GM12864 (cell line): ENCODE data around the gene CD47.

Experiments
- DNase-seq: peaks from one replicate; pipeline ENCODE4 v3.0.0-alpha.2; 2011; ENCODE audit warnings: low read depth
- H3K4me3 ChIP-seq: 2 replicates; pipeline ENCODE4 v1.5.1; 2011; ENCODE audit warnings: mild to moderate bottlenecking, low read depth, low read length, control low read depth
- CTCF ChIP-seq: IDR thresholded peaks from 2 replicates; pipeline ENCODE4 v1.5.1; 2011; ENCODE audit warnings: low read depth, mild to moderate bottlenecking, moderate library complexity, low read length, control low read depth, inconsistent platforms; ENCODE audit errors: missing control alignments

The CD47 gene

GRCh38 chr3:108021533-108021932, 69.3 kb downstream of the CD47 start:
- TF ChIP-seq CTCF, result no peak
- H3K4me3 ChIP-seq, result no peak overlapping the region
- DNase-seq, result no peak

GRCh38 chr3:108021131-108021530, 69.7 kb downstream of the CD47 start:
- no peak for DNase-seq
- no peak for TF ChIP-seq CTCF
- no peak overlapping the region for H3K4me3 ChIP-seq

DNA sequence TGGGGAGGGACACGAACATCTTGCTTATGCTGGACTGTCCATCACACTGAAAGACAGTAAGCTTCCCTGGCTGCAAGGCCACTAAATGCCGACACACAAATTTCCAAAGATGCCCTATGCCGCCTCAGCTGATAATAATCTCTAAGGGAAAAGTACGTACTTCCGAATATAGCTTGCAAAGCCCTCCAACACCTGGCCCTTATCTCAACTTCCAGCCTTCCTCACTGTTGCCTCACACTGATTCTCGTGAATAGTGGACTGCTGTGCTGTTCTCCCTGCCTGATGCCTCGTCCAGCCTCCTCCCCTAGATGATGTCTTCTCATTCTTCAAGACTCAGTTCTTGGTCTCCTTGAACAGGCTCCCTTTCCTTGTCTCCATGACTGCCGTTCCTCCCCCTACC, 72.3 kb downstream of the CD47 start:
- no peak for TF ChIP-seq CTCF
- no peak overlapping the region for H3K4me3 ChIP-seq
- DNase-seq, result no peak

- no peak for TF ChIP-seq CTCF
- DNase-seq, result no peak
- no peak overlapping the region for H3K4me3 ChIP-seq
These were observed 73.2 kb downstream of the CD47 start for GRCh38 chr3:108017587-108017986.

DNA sequence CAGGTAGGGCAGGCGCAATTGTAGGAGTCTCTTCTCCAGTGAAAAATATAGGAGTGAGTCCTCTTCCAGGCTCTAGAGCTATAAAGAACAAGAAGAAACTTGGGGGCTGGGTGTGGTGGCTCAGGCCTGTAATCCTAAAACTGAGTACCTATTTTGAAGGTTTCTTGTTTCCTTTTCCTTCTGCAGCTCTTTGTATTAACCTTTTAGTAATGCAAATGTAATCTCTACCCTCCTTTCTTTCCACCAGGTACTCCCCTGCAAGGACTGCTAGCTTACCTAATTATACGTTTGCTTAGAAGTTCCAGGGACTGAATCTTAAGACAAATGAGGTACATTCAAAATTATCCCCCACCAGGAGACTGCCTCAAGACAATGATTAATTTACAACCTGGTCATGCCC, 75.9 kb downstream of the CD47 start:
- no peak for TF ChIP-seq CTCF

DNA sequence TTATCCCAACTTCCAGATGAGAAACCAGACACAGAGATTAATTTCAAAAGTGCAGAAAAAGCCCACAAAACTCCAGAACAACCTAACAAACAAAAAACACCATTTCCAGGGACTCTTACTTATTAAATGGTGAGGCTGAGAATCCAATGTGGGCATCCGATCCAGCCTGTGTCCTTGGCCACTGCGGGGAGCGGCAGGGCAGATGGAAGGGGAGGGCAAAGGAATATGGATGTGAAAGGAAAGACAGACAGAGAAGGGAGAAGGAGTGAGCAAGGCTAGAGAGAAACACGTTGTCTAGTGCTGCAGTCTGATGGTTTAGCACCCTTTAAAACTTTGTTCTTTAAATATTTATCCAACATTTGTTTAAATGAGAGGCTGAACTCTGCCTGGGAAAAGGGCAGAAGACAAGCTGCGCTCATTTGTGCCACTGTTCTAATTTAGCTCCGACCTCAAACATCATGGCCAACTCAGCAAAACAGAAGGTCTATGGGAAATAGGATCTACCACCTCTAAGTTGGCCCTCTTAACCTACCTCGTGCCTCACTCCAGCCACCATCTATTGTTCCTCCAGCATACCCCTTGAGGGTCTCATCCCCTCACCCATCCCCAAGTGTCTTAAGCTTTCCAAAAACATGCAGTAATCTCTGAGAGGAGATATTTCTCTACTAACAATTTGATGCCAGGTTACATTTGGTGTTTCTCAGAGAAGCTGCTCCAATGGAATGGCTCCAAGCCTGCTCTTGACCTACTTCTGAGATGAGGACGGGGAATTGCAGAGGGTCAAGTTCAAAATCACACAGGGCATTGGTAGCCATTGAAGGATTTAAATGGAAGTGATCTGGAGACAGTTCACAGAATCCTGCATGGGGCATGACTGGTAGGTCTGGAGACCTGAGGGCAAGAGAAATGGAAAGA, 77.4 kb downstream of the CD47 start:
- no peak for DNase-seq
- no peak overlapping the region for H3K4me3 ChIP-seq
- no peak for TF ChIP-seq CTCF

More for the DNA sequence above, 75.9 kb downstream of the CD47 start:
- H3K4me3 ChIP-seq, result no peak overlapping the region
- DNase-seq, result no peak

GRCh38 chr3:108012304-108012703, 78.5 kb downstream of the CD47 start:
- H3K4me3 ChIP-seq, result no peak overlapping the region
- DNase-seq, result no peak
- no peak for TF ChIP-seq CTCF
